ENCODE results near the gene ODF2L.

DNA sequence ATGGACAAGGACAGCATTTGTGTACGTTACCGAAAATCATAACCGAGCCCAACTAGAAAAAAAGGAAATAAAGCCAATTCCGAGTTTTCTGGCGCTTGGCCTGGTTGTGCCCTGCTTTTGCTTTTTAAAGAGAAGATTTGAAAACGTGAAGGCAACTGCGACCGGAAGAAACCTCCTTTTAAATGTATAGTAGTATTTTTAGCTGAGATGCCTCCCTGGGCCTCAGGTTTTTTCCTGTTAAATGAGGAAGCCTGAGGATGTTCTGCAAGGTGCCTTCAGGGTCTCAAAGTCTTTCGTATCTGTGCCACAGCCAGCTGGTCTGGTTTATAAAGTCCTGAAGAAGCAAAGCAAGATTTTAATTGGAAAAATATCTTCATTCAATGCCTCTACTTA, 371 bp upstream of the ODF2L start:
- TF ChIP-seq EZH2 (IDR thresholded peaks at IDR 0.05; ENCODE audit: borderline replicate concordance) (no peak), CTCF (IDR thresholded peaks at IDR 0.05; ENCODE audit: poor library complexity) (no peak), EZH2phosphoT487 (IDR thresholded peaks at IDR 0.05; ENCODE audit: low read depth, severe bottlenecking, unreplicated experiment) (no peak)
